Right lobe of liver (tissue), 6 donors: Measurements from ENCODE around the gene TTLL12. TPM values are rescaled to one million over a fixed set of nuclear protein-coding genes. Genes with fewer than 3 reads are reported as not detected.

ENCODE experiments used
- ATAC-seq, 4 donors: fragments of 200-7000 bp; cut with Tn5 transposase; one replicate each; pipeline ENCODE4 v1.9.1; 2020; ENCODE audit warnings: mild to moderate bottlenecking in 4 of 4, moderate library complexity in 4 of 4
- DNase-seq, 3 donors: peaks; one replicate each; pipeline ENCODE4 v3.0.0-alpha.2; 2020
- H3K27ac ChIP-seq, 3 donors: fragments of 200-600 bp; one replicate each; pipeline ENCODE4 v1.8.0; 2022
- H3K27me3 ChIP-seq, 2 donors: fragments of 200-600 bp; one replicate each; pipeline ENCODE4 v1.8.0; 2022
- H3K36me3 ChIP-seq, 4 donors: fragments of 200-600 bp; sonication (generic) in 1 of 4; one replicate each; pipeline versions ENCODE4 v1.5.1 to v1.8.0; 2017 to 2022; ENCODE audit warnings: control low read depth in 1 of 4
- H3K4me1 ChIP-seq, 4 donors: fragments of 200-600 bp; sonication (generic) in 1 of 4; one replicate each; pipeline versions ENCODE4 v1.5.1 to v1.8.0; 2017 to 2022; ENCODE audit warnings: control low read depth in 1 of 4
- H3K4me3 ChIP-seq, 3 donors: fragments of 200-600 bp; one replicate each; pipeline ENCODE4 v1.8.0; 2022
- H3K9me3 ChIP-seq, 4 donors: fragments of 200-600 bp; sonication (generic) in 1 of 4; one replicate each; pipeline versions ENCODE4 v1.5.1 to v1.8.0; 2017 to 2022; ENCODE audit warnings: control low read depth in 1 of 4
- CTCF ChIP-seq, 4 donors: fragments of 200-600 bp in 3 of 4; fragments of 450-650 bp in 1 of 4; IDR thresholded peaks; one replicate each; pipeline versions ENCODE4 v1.5.1 to v1.8.0; 2016 to 2022; ENCODE audit warnings: antibody characterized with exemption in 4 of 4, mild to moderate bottlenecking in 2 of 4
- POLR2A ChIP-seq: fragments of 450-650 bp; IDR thresholded peaks from one replicate; pipeline ENCODE4 v1.6.1; 2017; ENCODE audit warnings: antibody characterized with exemption, mild to moderate bottlenecking
- WGBS: methylation state at CpG from one replicate; pipeline ENCODE4 v1.1.6; 2018; ENCODE audit warnings: low coverage, low lambda C conversion rate; ENCODE audit not compliant: insufficient coverage; ENCODE audit errors: missing lambda C conversion rate; 5-methylcytosine and 5-hydroxymethylcytosine counted together
- intact Hi-C, 2 donors: fragments of 100-400 bp; cut with DNase I; formaldehyde crosslinking; loops; one replicate each; pipeline versions ENCODE4 v1.11.2 to v1.14.1; 2022
- total RNA-seq, 6 experiments: library from RNA; depleted of rRNA in 2 of 6; stranded (reverse); fragments of >200 nt in 2 of 6; fragmentation: NEBNext Ultra II Directional in 3 of 6; extraction: Animal tissue kit (Norgen Biotek cat#: 25700) in 3 of 6; gene quantifications; one replicate each; pipeline versions ENCODE4 v1.1.0 to v1.2.4, GENCODE V29; 2016 to 2023
- donor health status: DM: no; HTN: yes; CAD: no.
- donor health status: DM: no; HTN: no; CAD: no.
- donor health status: DM: no; HTN: no; CAD: no.
- donor health status: DM: no; HTN: yes; CAD: no.
- donor health status: DM: no; HTN: yes; CAD: no.

TTLL12 gene
- total RNA-seq, 6 experiments from 2014 or later = 18.6 to 43.5 (median 24.4) TPM

- no peak for DNase-seq
- TF ChIP-seq CTCF (IDR thresholded peaks at IDR 0.05) (no peak), POLR2A (no peak)
- no peak overlapping the region for H3K4me3 ChIP-seq
- ATAC-seq = no peak
- WGBS = 79% methylated on average over 9 of the region's 13 CpGs
- H3K27ac ChIP-seq = no peak overlapping the region
- intact Hi-C loops = no loop called here
- H3K4me1 ChIP-seq = no peaks in the 10 kb centered on the region
- H3K27me3 ChIP-seq = no peaks in the 10 kb centered on the region
- no peaks in the 10 kb centered on the region for H3K9me3 ChIP-seq
- H3K36me3 ChIP-seq = no peaks in the 10 kb centered on the region
Observed at GRCh38 chr22:43200555-43200954, 13.6 kb upstream of the TTLL12 start.

- TF ChIP-seq POLR2A (no peak), CTCF (IDR thresholded peaks at IDR 0.05) (no peak)
- WGBS = 91% methylated on average over 3 of the region's 17 CpGs
Observed at GRCh38 chr22:43200031-43200430, 13.1 kb upstream of the TTLL12 start.

GRCh38 chr22:43199541-43199940 is 12.6 kb upstream of the TTLL12 start:
- no peak overlapping the region for H3K4me3 ChIP-seq
- ATAC-seq (peak in 1 of 4 donors; percentile 10), DNase-seq (no peak)
- no peaks in the 10 kb centered on the region for H3K4me1 ChIP-seq
- H3K9me3 ChIP-seq = no peaks in the 10 kb centered on the region
- intact Hi-C loops = no loop called here
- H3K27me3 ChIP-seq = no peaks in the 10 kb centered on the region
- TF ChIP-seq CTCF (IDR thresholded peaks at IDR 0.05) = no peak
- no peak for TF ChIP-seq POLR2A
- H3K27ac ChIP-seq = no peak overlapping the region
- 79% methylated on average over 4 of the region's 11 CpGs for WGBS
- no peaks in the 10 kb centered on the region for H3K36me3 ChIP-seq

More at GRCh38 chr22:43200031-43200430, 13.1 kb upstream of the TTLL12 start:
- Histone ChIP-seq H3K4me1 (no peaks in the 10 kb centered on the region), H3K9me3 (no peaks in the 10 kb centered on the region), H3K27me3 (no peaks in the 10 kb centered on the region), H3K27ac (no peak overlapping the region), H3K36me3 (no peaks in the 10 kb centered on the region), H3K4me3 (no peak overlapping the region)
- DNase-seq = no peak
- intact Hi-C loops = no loop called here
- peak in 1 of 4 donors; percentile 21 for ATAC-seq

GRCh38 chr22:43198936-43199335 is 12.0 kb upstream of the TTLL12 start:
- H3K36me3 ChIP-seq = no peaks in the 10 kb centered on the region
- no peaks in the 10 kb centered on the region for H3K27me3 ChIP-seq
- H3K4me3 ChIP-seq = no peak overlapping the region
- intact Hi-C loops = no loop called here
- H3K9me3 ChIP-seq = no peaks in the 10 kb centered on the region
- H3K27ac ChIP-seq = no peak overlapping the region
- DNase-seq (no peak), ATAC-seq (peak in 2 of 4 donors; percentile 10 to 64)
- TF ChIP-seq CTCF (IDR thresholded peaks at IDR 0.05) (no peak), POLR2A (no peak)
- H3K4me1 ChIP-seq = no peaks in the 10 kb centered on the region
- WGBS = 59% methylated on average over 5 of the region's 9 CpGs

GRCh38 chr22:43198126-43198525 is 11.2 kb upstream of the TTLL12 start:
- no peaks in the 10 kb centered on the region for H3K27me3 ChIP-seq
- no peak overlapping the region for H3K4me3 ChIP-seq
- no peaks in the 10 kb centered on the region for H3K9me3 ChIP-seq
- H3K4me1 ChIP-seq = no peaks in the 10 kb centered on the region
- WGBS = no CpG with 5 or more reads among the region's 5 CpGs
- H3K27ac ChIP-seq = no peak overlapping the region
- H3K36me3 ChIP-seq = no peaks in the 10 kb centered on the region
- ATAC-seq (peak in 1 of 4 donors; percentile 21), DNase-seq (no peak)
- intact Hi-C loops = no loop called here
- TF ChIP-seq CTCF (IDR thresholded peaks at IDR 0.05) = no peak
